Measurements from ENCODE around the gene SLC25A31.

DNA sequence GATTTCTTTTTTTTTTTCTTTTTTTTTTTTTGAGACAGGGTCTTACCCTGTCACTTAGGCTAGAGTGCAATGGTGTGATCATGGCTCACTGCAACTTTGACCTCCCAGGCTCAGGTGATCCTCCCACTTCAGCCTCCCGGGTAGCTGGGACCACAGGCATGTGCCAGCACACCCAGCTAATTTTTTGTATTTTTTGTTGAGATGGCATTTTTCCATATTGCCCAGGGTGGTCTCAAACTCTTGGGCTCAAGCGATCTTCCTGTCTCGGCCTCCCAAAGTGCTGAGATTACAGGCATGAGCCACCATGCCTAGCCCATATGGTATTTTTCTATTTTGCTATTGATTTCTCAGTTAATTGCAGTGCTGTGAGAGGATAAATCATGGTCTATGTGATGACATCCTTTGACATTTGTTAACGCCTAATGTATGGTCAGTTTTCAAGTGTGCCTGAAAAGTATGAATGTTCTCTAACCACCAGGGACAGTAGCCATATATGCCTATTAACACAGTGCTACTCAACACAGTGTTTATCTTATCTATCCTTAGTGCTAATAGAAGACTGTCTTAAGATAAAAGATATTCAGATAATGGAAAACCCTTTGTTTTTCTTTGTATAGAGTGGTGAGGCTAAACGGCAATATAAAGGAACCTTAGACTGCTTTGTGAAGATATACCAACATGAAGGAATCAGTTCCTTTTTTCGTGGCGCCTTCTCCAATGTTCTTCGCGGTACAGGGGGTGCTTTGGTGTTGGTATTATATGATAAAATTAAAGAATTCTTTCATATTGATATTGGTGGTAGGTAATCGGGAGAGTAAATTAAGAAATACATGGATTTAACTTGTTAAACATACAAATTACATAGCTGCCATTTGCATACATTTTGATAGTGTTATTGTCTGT lies 42.8 kb downstream of the SLC25A31 start:
- TF ChIP-seq CTCF (conservative IDR thresholded peaks at IDR 0.05; ENCODE audit: low read depth in 2 of 2) (no peak), EZH2 (IDR thresholded peaks at IDR 0.05; ENCODE audit: low read depth, unreplicated experiment) (no peak), CREB1 (CRISPR knock-in tag; IDR thresholded peaks at IDR 0.05; ENCODE audit: low read depth) (no peak), JUNB (IDR thresholded peaks at IDR 0.05; ENCODE audit: unreplicated experiment) (no peak), EZH2phosphoT487 (IDR thresholded peaks at IDR 0.05; ENCODE audit: unreplicated experiment) (no peak), POLR2AphosphoS5 (IDR thresholded peaks at IDR 0.05; ENCODE audit: low read depth) (no peak), ZNF114 (CRISPR knock-in tag; IDR thresholded peaks at IDR 0.05) (no peak), STAT1 (IDR thresholded peaks at IDR 0.05; ENCODE audit: unreplicated experiment) (no peak), ZNF462 (CRISPR knock-in tag; IDR thresholded peaks at IDR 0.05) (no peak)
- TF ChIP-seq, protein P1, sequence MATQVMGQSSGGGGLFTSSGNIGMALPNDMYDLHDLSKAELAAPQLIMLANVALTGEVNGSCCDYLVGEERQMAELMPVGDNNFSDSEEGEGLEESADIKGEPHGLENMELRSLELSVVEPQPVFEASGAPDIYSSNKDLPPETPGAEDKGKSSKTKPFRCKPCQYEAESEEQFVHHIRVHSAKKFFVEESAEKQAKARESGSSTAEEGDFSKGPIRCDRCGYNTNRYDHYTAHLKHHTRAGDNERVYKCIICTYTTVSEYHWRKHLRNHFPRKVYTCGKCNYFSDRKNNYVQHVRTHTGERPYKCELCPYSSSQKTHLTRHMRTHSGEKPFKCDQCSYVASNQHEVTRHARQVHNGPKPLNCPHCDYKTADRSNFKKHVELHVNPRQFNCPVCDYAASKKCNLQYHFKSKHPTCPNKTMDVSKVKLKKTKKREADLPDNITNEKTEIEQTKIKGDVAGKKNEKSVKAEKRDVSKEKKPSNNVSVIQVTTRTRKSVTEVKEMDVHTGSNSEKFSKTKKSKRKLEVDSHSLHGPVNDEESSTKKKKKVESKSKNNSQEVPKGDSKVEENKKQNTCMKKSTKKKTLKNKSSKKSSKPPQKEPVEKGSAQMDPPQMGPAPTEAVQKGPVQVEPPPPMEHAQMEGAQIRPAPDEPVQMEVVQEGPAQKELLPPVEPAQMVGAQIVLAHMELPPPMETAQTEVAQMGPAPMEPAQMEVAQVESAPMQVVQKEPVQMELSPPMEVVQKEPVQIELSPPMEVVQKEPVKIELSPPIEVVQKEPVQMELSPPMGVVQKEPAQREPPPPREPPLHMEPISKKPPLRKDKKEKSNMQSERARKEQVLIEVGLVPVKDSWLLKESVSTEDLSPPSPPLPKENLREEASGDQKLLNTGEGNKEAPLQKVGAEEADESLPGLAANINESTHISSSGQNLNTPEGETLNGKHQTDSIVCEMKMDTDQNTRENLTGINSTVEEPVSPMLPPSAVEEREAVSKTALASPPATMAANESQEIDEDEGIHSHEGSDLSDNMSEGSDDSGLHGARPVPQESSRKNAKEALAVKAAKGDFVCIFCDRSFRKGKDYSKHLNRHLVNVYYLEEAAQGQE (IDR thresholded peaks at IDR 0.05; ENCODE audit: unreplicated experiment): no peak
- TF ChIP-seq, protein P2, sequence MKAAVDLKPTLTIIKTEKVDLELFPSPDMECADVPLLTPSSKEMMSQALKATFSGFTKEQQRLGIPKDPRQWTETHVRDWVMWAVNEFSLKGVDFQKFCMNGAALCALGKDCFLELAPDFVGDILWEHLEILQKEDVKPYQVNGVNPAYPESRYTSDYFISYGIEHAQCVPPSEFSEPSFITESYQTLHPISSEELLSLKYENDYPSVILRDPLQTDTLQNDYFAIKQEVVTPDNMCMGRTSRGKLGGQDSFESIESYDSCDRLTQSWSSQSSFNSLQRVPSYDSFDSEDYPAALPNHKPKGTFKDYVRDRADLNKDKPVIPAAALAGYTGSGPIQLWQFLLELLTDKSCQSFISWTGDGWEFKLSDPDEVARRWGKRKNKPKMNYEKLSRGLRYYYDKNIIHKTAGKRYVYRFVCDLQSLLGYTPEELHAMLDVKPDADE (IDR thresholded peaks at IDR 0.05): no peak
